IPS-18a (cell line): ENCODE results near the gene TOM1L2.

ENCODE experiments used
- H3K27ac ChIP-seq: one replicate; pipeline ENCODE4 v1.5.1; 2013; ENCODE audit warnings: low read length
- H3K27me3 ChIP-seq: one replicate; pipeline ENCODE4 v1.6.1; 2013; ENCODE audit warnings: mild to moderate bottlenecking, low read length; ENCODE audit not compliant: control insufficient read depth, insufficient read depth
- H3K36me3 ChIP-seq: one replicate; pipeline ENCODE4 v1.6.1; 2013; ENCODE audit warnings: low read depth, low read length; ENCODE audit not compliant: control insufficient read depth
- H3K4me1 ChIP-seq: one replicate; pipeline ENCODE4 v1.6.1; 2013; ENCODE audit warnings: low read depth, low read length; ENCODE audit not compliant: control insufficient read depth
- H3K4me3 ChIP-seq: one replicate; pipeline ENCODE4 v1.5.1; 2013; ENCODE audit warnings: low read length
- H3K9ac ChIP-seq: one replicate; pipeline ENCODE4 v1.6.1; 2013; ENCODE audit warnings: mild to moderate bottlenecking, low read length, moderate library complexity
- H3K9me3 ChIP-seq: one replicate; pipeline ENCODE4 v1.6.1; 2013; ENCODE audit warnings: low read depth, low read length; ENCODE audit not compliant: control insufficient read depth

The TOM1L2 gene

DNA sequence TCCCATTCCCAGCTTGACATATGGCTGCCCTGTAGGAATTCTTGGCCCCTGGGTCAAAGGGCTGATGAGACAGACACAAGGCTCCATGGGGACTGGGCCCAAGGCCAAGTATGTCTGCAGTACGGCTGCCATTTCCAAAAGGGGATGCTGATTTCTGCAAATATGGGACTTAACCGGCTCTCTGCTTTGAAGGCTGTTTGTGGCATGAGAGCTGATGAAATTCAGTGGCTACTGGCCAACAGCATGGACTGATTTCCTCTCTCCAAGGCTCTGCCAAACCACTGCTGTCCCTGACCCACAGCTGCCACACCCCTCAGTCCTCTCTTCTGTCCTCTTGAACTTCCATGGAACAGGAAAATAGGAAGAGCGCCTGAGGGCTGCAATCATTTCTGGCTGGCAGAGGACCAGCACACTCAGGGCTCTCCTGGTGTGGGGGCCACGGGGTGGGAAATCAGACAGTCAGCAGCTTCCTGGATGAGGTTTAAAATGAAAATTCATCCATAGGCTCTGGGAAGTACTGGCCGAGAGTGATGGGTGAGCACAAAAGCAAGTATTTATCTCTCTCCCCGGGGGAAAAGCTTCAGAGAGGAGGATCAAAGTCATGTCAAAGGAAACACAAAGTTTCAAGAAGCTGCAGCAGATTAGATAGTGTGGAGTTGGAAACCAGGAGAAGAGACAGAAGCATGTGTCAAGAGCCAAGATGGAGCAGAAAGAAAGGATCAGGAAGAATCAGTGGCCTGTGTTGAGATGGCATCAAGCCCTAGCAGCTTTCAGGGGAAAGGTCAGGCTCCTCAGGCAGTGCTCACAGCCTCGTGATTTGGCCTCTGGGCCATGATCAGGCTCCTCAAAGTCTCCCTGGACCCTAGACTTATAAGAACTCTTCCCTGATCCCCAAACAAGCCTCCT is 71.3 kb downstream of the TOM1L2 start:
- Histone ChIP-seq H3K4me1 (no peaks in the 10 kb centered on the region), H3K9ac (no peak overlapping the region), H3K36me3 (no peaks in the 10 kb centered on the region), H3K27ac (no peak overlapping the region), H3K9me3 (no peaks in the 10 kb centered on the region), H3K4me3 (no peak overlapping the region), H3K27me3 (no peaks in the 10 kb centered on the region)

DNA sequence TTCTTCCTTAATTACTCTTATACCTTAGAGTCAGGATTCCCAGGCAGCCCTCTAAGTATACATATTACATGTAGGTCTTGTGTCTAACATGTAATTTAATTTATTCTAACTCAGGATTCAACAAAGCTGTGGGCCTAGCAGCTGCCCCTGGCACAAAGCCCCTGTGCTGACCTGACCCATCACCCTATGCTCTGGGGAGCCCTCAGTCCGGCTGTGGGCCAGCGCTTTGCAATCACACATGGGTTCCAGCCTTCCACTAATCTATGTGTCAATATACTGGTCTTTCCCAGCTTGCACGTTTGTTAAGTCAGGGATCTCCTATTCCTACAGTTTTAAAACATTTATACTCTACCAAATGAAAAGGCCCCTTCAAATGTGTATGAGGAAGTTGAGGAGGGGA is 72.7 kb downstream of the TOM1L2 start:
- Histone ChIP-seq H3K36me3 (no peaks in the 10 kb centered on the region), H3K9me3 (no peaks in the 10 kb centered on the region), H3K27me3 (no peaks in the 10 kb centered on the region), H3K27ac (no peak overlapping the region), H3K9ac (no peak overlapping the region), H3K4me3 (no peak overlapping the region), H3K4me1 (no peaks in the 10 kb centered on the region)

DNA sequence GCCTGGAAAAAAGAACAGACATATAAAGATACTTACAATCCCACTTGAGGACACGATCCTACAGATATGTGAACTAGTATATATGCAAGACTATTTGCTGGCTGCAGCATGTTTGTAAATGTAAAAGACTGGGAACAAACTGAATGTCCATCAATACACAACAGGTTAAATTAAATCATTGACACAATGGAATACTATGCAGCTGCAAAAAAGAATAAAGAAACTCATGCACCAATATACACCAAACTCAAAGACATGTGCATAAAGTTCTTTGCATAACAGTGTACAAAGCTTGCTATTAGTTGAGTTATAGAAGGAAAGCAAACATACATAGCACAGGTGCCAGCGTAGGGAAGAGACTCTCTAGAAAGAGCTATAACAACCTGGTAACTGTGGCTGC is 73.5 kb downstream of the TOM1L2 start:
- no peaks in the 10 kb centered on the region for H3K27me3 ChIP-seq
- no peak overlapping the region for H3K4me3 ChIP-seq
- H3K36me3 ChIP-seq, result no peaks in the 10 kb centered on the region
- H3K9ac ChIP-seq, result no peak overlapping the region
- no peaks in the 10 kb centered on the region for H3K9me3 ChIP-seq
- H3K4me1 ChIP-seq, result no peaks in the 10 kb centered on the region
- H3K27ac ChIP-seq, result no peak overlapping the region

DNA sequence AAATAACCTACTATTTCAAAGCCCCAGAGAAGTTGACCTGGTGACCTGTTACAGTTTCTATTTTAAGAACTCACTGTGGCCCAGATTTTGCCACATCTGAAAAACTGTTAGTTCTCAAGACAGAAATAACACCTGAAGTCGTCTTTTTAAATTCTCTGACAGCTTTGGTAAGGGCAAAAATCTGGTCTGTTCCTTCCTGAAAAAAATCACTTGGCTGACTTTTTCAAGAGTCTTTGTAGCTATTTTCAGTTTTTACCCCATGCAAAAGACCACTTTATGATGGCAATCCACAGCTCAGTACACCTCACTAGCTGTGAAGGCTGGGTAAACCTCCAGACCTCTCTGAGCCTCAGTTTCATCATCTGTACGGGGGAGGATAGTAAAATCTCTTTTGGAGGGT is 74.8 kb downstream of the TOM1L2 start:
- Histone ChIP-seq H3K27ac (no peak overlapping the region), H3K4me1 (no peaks in the 10 kb centered on the region), H3K9me3 (no peaks in the 10 kb centered on the region), H3K27me3 (no peaks in the 10 kb centered on the region), H3K4me3 (no peak overlapping the region), H3K36me3 (no peaks in the 10 kb centered on the region), H3K9ac (no peak overlapping the region)

DNA sequence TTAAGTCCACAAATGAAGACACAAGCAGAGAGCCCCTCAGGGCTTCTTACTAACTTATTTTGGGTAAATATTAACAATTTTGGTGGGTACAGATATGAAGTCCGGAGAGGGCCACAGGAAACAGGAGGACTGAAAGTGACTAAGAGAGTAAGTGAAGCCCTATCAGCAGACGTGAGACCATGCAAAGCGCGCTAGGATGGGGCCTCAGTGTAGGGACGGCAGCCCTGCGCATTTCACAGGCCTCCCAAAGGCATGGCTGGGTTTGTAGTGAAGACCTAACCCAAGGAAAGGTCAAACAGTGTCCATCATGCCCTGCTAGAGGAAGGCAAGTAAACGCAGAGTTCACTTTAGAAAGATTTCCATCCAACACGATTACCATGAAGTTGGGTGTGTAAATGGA is 75.5 kb downstream of the TOM1L2 start:
- no peak overlapping the region for H3K4me3 ChIP-seq
- no peaks in the 10 kb centered on the region for H3K4me1 ChIP-seq
- no peaks in the 10 kb centered on the region for H3K27me3 ChIP-seq
- H3K9ac ChIP-seq, result no peak overlapping the region
- H3K9me3 ChIP-seq, result no peaks in the 10 kb centered on the region
- no peaks in the 10 kb centered on the region for H3K36me3 ChIP-seq
- no peak overlapping the region for H3K27ac ChIP-seq

DNA sequence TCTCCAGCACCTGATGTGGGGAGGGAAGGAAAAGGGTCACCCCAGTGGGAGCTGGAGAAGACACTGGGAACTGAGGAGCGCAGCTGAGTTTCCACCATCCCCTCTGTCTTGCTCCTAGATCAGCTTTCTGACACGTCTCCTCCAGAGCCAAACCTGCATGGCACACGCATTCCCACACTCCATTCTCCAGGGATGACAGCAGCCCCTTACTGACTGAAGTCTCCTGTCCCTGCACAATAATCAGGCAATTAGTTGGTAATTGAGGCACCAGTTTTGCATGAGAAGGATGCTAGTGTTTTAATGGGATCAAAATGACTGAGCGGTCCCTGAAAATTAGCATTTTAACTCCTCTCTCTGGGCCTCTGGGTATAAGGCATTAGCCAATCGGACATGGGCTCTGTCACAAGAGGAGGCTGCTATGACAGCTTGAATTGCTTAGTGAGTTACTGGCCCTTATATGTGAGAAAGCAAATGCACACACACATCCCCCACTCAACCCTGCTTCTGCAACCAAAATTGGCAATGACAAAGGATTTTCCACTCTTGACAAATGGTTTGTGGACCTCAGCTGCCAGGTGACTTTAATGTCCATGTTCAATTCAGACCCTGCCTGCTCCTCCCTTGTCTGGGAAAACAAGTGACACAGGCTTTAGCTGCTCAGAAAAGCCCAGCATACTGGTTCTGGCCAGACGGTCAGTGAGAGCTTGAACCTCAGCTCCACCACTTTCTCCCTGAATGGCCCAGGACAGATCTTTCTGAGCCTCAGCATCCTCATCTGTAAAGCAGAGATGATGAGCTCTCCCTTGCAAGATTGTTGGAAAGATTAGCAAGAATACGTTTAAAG is 78.2 kb downstream of the TOM1L2 start:
- Histone ChIP-seq H3K4me1 (peaks cover 5% of the 10 kb centered on the region), H3K4me3 (no peak overlapping the region), H3K9ac (no peak overlapping the region), H3K36me3 (no peaks in the 10 kb centered on the region), H3K9me3 (no peaks in the 10 kb centered on the region), H3K27me3 (no peaks in the 10 kb centered on the region), H3K27ac (no peak overlapping the region)

DNA sequence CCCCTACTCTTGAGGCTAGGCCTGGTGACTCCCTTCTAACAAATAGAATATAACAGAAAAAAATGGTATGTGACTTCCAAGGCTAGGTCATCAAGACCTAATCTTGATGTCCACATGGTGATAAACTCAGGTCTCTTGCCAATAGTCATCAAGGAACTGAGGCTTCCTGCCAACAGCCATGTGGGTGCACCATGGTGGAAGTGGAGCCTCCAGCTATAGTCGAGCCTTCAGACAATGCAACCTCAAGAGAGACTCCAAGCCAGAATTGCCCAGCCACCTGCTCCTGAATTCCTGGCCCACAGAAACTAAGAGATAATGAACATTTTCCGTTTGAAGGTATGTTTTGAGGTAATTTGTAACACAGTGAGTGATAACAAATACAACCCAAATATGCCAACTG is 79.5 kb downstream of the TOM1L2 start:
- no peak overlapping the region for H3K9ac ChIP-seq
- H3K36me3 ChIP-seq, result no peaks in the 10 kb centered on the region
- H3K9me3 ChIP-seq, result no peaks in the 10 kb centered on the region
- H3K27me3 ChIP-seq, result no peaks in the 10 kb centered on the region
- no peak overlapping the region for H3K27ac ChIP-seq
- no peak overlapping the region for H3K4me3 ChIP-seq
- peaks cover 12% of the 10 kb centered on the region for H3K4me1 ChIP-seq

DNA sequence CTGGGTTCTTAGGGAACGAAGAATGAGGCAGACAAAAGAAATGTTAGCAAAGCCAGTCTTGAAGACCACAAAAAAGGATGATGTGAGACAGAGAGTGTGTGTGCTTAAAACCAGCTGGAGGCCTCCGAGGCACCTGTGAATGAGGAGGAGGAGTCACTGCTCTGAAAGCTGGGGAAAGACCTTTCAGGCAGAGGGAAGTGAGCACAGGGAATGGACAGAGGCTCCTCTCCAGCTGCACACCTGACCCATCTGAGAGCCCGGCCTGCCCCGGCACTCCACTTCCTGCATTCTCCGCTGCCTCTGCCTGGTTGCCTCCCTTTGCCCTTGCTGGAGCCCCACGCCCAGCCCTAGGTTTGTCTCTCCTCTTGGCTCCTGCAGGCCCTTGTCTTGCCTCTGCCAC is 80.2 kb downstream of the TOM1L2 start:
- Histone ChIP-seq H3K27me3 (no peaks in the 10 kb centered on the region), H3K4me3 (no peak overlapping the region), H3K4me1 (peaks cover 12% of the 10 kb centered on the region), H3K9ac (no peak overlapping the region), H3K9me3 (no peaks in the 10 kb centered on the region), H3K27ac (no peak overlapping the region), H3K36me3 (no peaks in the 10 kb centered on the region)

DNA sequence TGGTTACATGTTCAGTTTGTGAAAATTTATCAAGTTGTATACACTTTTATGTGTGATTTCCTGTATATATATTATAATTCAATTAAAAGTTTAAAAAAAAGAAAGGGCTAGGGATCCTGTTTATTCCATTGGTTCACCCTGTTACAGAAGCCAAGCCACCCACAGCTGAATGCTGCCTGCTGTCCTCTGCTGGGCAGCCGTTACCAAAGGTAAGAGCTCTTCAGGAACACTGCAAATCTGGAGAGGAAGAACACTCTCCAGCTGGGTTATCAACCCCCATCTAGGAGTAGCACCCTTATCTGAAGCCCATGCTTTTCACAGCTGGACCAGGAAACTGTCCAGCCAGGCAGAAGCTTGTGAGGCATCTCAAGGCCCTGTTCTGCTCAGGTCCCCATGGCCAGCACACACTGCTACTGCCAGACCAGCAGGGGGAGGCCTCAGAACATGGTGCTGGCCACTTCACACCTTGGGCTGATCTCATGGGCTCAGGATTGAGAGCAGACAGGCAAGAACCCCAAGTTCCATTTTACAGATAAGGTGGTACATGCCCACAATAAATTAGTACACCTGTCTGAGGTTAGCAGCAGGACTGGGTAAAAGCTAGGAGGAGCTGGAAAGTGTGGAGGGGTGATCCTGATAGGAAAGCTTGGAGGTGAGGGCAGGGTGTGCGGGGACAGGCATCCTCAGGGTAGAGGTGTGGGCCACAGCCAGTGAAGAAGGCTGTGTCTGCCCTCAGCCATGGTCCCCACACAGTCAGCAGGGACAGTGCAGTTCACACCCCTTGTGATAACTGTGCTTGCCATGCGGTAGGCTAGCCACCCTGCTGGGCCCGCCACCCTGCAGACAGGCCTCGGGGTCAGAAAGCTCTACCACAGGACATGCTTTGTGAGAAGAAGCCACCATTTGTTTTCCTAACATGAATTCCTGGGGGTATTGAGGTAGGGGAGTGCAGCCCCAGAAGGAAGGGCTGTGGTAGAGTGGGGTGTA is 81.1 kb downstream of the TOM1L2 start:
- Histone ChIP-seq H3K4me1 (peaks cover 16% of the 10 kb centered on the region), H3K4me3 (no peak overlapping the region), H3K27me3 (no peaks in the 10 kb centered on the region), H3K36me3 (no peaks in the 10 kb centered on the region), H3K9ac (no peak overlapping the region), H3K9me3 (no peaks in the 10 kb centered on the region), H3K27ac (no peak overlapping the region)

DNA sequence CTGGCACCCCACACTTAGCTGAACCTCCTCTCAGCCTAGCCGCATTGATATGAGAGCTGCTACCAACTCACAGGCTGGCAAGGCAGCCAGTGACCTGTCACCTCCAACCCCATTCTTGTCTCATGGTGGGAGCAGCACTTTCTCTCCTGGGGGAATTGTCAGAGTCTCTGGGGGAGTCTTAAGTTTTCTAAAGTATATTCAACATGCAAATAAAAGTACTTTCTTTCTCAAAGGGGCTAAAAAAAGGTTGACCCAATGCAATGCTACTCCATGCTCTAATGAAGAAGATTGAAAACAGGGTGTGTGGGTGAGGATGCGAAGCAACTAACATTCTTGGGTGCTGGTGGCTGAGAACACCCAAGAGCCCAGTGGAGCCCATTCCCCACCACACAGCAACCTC is 82.3 kb downstream of the TOM1L2 start:
- no peak overlapping the region for H3K27ac ChIP-seq
- no peak overlapping the region for H3K9ac ChIP-seq
- peaks cover 22% of the 10 kb centered on the region for H3K4me1 ChIP-seq

DNA sequence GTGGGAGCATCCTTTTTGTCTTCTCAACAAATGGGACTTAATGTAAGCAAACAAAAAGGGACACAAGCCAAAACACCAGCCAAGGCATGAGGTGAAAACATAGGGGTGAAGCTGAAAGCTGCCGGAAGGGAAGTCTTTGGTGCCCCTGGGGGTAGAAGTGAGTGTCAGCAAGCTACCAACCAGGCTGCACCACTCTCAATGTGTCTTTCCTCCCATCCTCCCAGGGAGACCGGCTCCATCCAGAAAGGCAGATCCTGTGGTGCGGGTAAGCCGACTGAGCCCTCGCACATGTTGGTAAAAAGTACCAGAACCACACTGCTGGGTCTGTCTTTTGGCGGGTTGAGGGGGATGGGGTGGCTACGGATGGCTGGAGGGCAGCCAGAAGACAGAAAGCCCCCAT is 83.4 kb downstream of the TOM1L2 start:
- H3K4me3 ChIP-seq, result no peak overlapping the region
- H3K9me3 ChIP-seq, result no peaks in the 10 kb centered on the region
- no peaks in the 10 kb centered on the region for H3K27me3 ChIP-seq
- no peak overlapping the region for H3K9ac ChIP-seq
- H3K27ac ChIP-seq, result no peak overlapping the region
- H3K36me3 ChIP-seq, result no peaks in the 10 kb centered on the region
- peaks cover 30% of the 10 kb centered on the region for H3K4me1 ChIP-seq

More for the DNA sequence above, 82.3 kb downstream of the TOM1L2 start:
- Histone ChIP-seq H3K27me3 (no peaks in the 10 kb centered on the region), H3K4me3 (no peak overlapping the region), H3K36me3 (no peaks in the 10 kb centered on the region), H3K9me3 (no peaks in the 10 kb centered on the region)
